ENCODE results near the gene RPL22L1. TPM values are rescaled to one million over a fixed set of nuclear protein-coding genes. Genes with fewer than 3 reads are reported as not detected.
"Not testable (repeated sequence)": the region's sequence is repeated elsewhere in the genome, so short reads cannot be mapped to it uniquely, and the experiment has no call there.

The RPL22L1 gene
- polyA plus RNA-seq, 3 donors from 2014 or later = 13.4 to 47.6 (median 39.0) TPM

- H3K36me3 Mint-ChIP-seq = no peaks in the 10 kb centered on the region
- H3K27me3 Mint-ChIP-seq (ENCODE audit: low read depth in 3 of 3) = peaks cover 4 to 10% (median 6%) of the 10 kb centered on the region in 3 donors
- peaks cover 2% of the 10 kb centered on the region in 2 donors for H3K4me1 Mint-ChIP-seq
- H3K27ac Mint-ChIP-seq = no peak overlapping the region
- no peak for DNase-seq
- no peak overlapping the region for H3K4me3 Mint-ChIP-seq
- no peaks in the 10 kb centered on the region for H3K9me3 Mint-ChIP-seq
Measured at GRCh38 chr3:170835336-170835735, 34.7 kb downstream of the RPL22L1 start.

DNA sequence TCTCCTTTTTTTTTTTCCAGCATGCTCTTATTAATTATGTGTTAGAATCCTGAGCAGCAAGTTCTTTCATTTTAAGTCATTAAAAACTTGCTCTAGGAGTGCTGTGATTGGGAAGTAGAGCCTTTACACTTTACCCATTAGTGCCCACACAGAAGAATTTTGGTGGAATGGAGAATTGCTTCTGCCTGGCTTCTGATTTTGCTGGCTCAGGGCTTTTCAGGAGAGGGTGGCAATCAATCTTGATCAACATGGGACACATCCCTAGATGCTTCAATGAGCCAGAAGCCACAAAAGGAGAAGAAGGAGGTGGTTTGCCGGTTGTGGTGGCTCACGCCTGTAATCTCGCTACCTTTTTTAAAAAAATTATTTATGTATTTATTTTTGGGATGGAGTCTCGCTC lies 39.4 kb downstream of the RPL22L1 start:
- DNase-seq = no peak
- peak overlapping the region in 2 of 6 donors; percentile 35 to 58 for H3K27ac Mint-ChIP-seq
- H3K27me3 Mint-ChIP-seq (ENCODE audit: low read depth in 3 of 3) = peaks cover 4 to 7% (median 6%) of the 10 kb centered on the region in 3 donors
- H3K4me1 Mint-ChIP-seq = peaks cover 17 to 19% of the 10 kb centered on the region in 2 donors
- H3K9me3 Mint-ChIP-seq = no peaks in the 10 kb centered on the region
- no peak overlapping the region for H3K4me3 Mint-ChIP-seq
- H3K36me3 Mint-ChIP-seq = no peaks in the 10 kb centered on the region

DNA sequence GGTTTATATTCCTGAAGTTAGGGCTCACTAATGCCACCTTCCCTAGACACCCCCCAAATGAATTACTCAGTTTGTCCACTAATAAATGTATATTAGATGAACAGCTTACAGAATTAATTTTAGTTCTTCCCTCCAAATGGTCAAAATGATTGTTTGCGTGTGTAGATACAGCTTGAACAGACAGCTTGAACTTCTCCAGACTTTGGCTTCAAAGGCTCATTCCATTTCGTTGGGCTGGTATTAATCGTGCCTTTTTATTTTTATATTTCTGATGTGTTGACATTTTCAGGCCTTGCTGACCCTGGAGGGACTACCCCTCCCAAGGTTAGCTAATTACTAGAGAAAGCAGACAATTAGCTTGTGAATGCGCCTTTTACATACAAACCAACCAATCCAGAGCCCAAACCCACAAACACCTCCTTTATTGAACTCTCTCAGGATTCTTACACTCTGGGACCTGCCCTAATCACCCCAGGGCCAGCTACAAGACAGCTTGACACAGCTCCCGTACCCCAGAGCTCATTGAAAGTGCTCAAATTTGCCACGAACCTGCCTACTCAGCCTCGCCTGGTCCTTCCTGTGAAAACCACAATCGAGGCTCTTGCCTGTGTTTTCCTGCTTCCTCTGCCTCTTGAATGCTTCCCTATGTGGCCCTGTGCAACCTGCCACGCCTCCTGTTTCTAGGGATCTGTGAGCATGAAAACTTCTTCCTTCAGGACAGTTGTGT lies 40.3 kb downstream of the RPL22L1 start:
- DNase-seq = no peak
- peaks cover 6 to 7% (median 6%) of the 10 kb centered on the region in 3 donors for H3K27me3 Mint-ChIP-seq (ENCODE audit: low read depth in 3 of 3)
- H3K4me1 Mint-ChIP-seq = peaks cover 17 to 19% of the 10 kb centered on the region in 2 donors
- no peaks in the 10 kb centered on the region for H3K9me3 Mint-ChIP-seq
- H3K36me3 Mint-ChIP-seq = no peaks in the 10 kb centered on the region
- peak overlapping the region in 4 of 5 donors; percentile 7 to 71 (median 34) for H3K4me3 Mint-ChIP-seq
- peak overlapping the region in 4 of 6 donors; percentile 35 to 58 (median 54) for H3K27ac Mint-ChIP-seq

DNA sequence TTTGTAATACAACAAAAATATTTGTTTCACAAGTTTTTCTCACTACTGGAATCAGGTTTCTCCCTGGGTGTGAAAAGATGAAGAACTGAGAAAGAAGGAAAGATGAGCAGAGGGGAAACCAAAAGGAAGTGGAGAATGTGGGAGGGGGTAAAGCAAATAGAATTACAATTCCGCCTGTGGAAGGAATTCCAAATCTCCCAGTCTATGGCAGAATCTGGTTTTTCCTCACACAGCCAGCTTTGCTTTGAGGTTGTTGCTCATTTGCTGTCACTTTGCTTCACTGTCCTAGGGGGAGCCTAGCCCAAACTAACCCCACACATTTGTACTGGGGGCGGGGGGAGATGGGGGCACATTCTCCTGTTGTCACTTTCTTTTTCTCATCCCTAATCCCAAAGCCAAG lies 43.9 kb downstream of the RPL22L1 start:
- Mint-ChIP-seq H3K4me3 (no peak overlapping the region), H3K27ac (no peak overlapping the region), H3K36me3 (no peaks in the 10 kb centered on the region), H3K9me3 (no peaks in the 10 kb centered on the region), H3K4me1 (peaks cover 17 to 19% of the 10 kb centered on the region in 2 donors), H3K27me3 (ENCODE audit: low read depth in 3 of 3) (peaks cover 0 to 6% (median 5%) of the 10 kb centered on the region in 3 donors)
- DNase-seq = no peak

- not testable (repeated sequence) for H3K9me3 Mint-ChIP-seq; H3K27me3 Mint-ChIP-seq (ENCODE audit: low read depth in 3 of 3); H3K27ac Mint-ChIP-seq; H3K36me3 Mint-ChIP-seq; DNase-seq; H3K4me3 Mint-ChIP-seq; H3K4me1 Mint-ChIP-seq
Measured at GRCh38 chr3:170823562-170823961, 46.4 kb downstream of the RPL22L1 start.

GRCh38 chr3:170818325-170818724 lies 51.7 kb downstream of the RPL22L1 start:
- H3K27ac Mint-ChIP-seq; H3K36me3 Mint-ChIP-seq; H3K4me3 Mint-ChIP-seq; H3K9me3 Mint-ChIP-seq; H3K27me3 Mint-ChIP-seq (ENCODE audit: low read depth in 3 of 3); H3K4me1 Mint-ChIP-seq; DNase-seq: not testable (repeated sequence)

- not testable (repeated sequence) for H3K36me3 Mint-ChIP-seq; H3K27ac Mint-ChIP-seq; H3K9me3 Mint-ChIP-seq; H3K4me3 Mint-ChIP-seq; DNase-seq; H3K4me1 Mint-ChIP-seq; H3K27me3 Mint-ChIP-seq (ENCODE audit: low read depth in 3 of 3)
Measured at GRCh38 chr3:170817471-170817870, 52.5 kb downstream of the RPL22L1 start.

- Mint-ChIP-seq H3K4me3 (no peak overlapping the region), H3K9me3 (no peaks in the 10 kb centered on the region), H3K36me3 (no peaks in the 10 kb centered on the region), H3K4me1 (peaks cover under 1 to 4% of the 10 kb centered on the region in 2 donors), H3K27ac (no peak overlapping the region), H3K27me3 (ENCODE audit: low read depth in 3 of 3) (peaks cover 0 to 4% (median 0%) of the 10 kb centered on the region in 3 donors)
- DNase-seq = no peak
Measured at GRCh38 chr3:170816841-170817240, 53.2 kb downstream of the RPL22L1 start.

DNA sequence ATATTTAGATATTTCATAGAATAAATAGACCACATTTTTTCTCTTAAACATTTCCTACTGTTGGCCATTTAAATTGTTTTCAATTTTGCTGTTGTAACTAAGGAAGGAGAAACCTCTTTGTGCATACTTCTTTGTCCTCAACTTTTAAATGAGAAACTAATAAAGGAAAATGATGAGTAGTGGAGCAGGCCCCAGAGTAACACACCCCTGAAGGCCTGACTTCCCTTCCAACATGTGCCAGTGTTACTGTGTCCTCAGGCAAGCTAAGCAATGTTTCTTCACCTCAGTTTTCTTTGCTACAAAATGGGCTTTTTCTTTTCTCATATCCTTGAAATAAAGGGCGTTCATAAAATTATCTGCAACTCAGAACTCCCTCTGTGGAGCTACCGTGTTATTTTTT lies 53.7 kb downstream of the RPL22L1 start:
- Mint-ChIP-seq H3K4me1 (peaks cover 3 to 6% of the 10 kb centered on the region in 2 donors), H3K36me3 (no peaks in the 10 kb centered on the region), H3K27ac (no peak overlapping the region), H3K27me3 (ENCODE audit: low read depth in 3 of 3) (peaks cover 0 to 4% (median 0%) of the 10 kb centered on the region in 3 donors), H3K9me3 (no peaks in the 10 kb centered on the region), H3K4me3 (no peak overlapping the region)
- DNase-seq = no peak

GRCh38 chr3:170815936-170816335 lies 54.1 kb downstream of the RPL22L1 start:
- no peak for DNase-seq
- no peaks in the 10 kb centered on the region for H3K36me3 Mint-ChIP-seq
- peaks cover 0 to 4% (median 0%) of the 10 kb centered on the region in 3 donors for H3K27me3 Mint-ChIP-seq (ENCODE audit: low read depth in 3 of 3)

GRCh38 chr3:170815340-170815739 lies 54.7 kb downstream of the RPL22L1 start:
- Mint-ChIP-seq H3K4me3 (no peak overlapping the region), H3K4me1 (peaks cover 3 to 6% of the 10 kb centered on the region in 2 donors), H3K36me3 (no peaks in the 10 kb centered on the region), H3K27me3 (ENCODE audit: low read depth in 3 of 3) (peaks cover 0 to 4% (median 0%) of the 10 kb centered on the region in 3 donors), H3K9me3 (no peaks in the 10 kb centered on the region), H3K27ac (no peak overlapping the region)
- no peak for DNase-seq

More at GRCh38 chr3:170815936-170816335, 54.1 kb downstream of the RPL22L1 start:
- Mint-ChIP-seq H3K27ac (no peak overlapping the region), H3K4me3 (no peak overlapping the region), H3K9me3 (no peaks in the 10 kb centered on the region), H3K4me1 (peaks cover 3 to 6% of the 10 kb centered on the region in 2 donors)

Other genes with a start within 250 kb of the RPL22L1 start
- 10 to 100 TPM; 27.8 to 33.3 (median 33.3) TPM for gene EIF5A2, start 38.4 kb upstream of the RPL22L1 start, polyA plus RNA-seq
- gene SLC2A2, start 156.5 kb upstream of the RPL22L1 start, polyA plus RNA-seq = not detected